GM21737 (cell line): Measurements from ENCODE around the gene IL17RD.

ENCODE experiments used
- ATAC-seq: cut with Tn5 transposase; IDR thresholded peaks from one replicate; pipeline ENCODE4 v1.9.1; 2021; ENCODE audit warnings: mild to moderate bottlenecking, moderate library complexity; ENCODE audit not compliant: unreplicated experiment

The IL17RD gene

GRCh38 chr3:57164657-57165573, at the start of gene IL17RD:
IL17RD (minus strand) TSS chr3:57165353; CDS start chr3:57165286, 67 bp downstream.
- peak; percentile 40 for ATAC-seq

GRCh38 chr3:57206423-57206822, 41.3 kb upstream of the IL17RD start:
- ATAC-seq: no peak

- ATAC-seq: no peak
These were observed 34.7 kb upstream of the IL17RD start, which contains the start of gene HESX1 for GRCh38 chr3:57199895-57200297. HESX1 (minus strand) TSS chr3:57199978; CDS start chr3:57199918, 60 bp downstream.

GRCh38 chr3:57194641-57195040, 29.5 kb upstream of the IL17RD start:
- no peak for ATAC-seq

- no peak for ATAC-seq
These were observed 26.9 kb upstream of the IL17RD start for GRCh38 chr3:57192028-57192427.

GRCh38 chr3:57184526-57184925, 19.4 kb upstream of the IL17RD start:
- ATAC-seq: no peak

GRCh38 chr3:57179580-57180410, 14.6 kb upstream of the IL17RD start:
- ATAC-seq: no peak

GRCh38 chr3:57176045-57176444, 10.9 kb upstream of the IL17RD start:
- ATAC-seq: no peak

GRCh38 chr3:57173687-57174086, 8.5 kb upstream of the IL17RD start:
- ATAC-seq: no peak

- no peak for ATAC-seq
These were observed 5.8 kb upstream of the IL17RD start for GRCh38 chr3:57170946-57171345.

- peak; percentile 79 for ATAC-seq
These were observed 4.9 kb upstream of the IL17RD start for GRCh38 chr3:57169872-57170623.

- ATAC-seq: no peak
These were observed 4.0 kb upstream of the IL17RD start for GRCh38 chr3:57169108-57169507.

- no peak for ATAC-seq
These were observed 3.0 kb upstream of the IL17RD start for GRCh38 chr3:57168151-57168550.

- no peak for ATAC-seq
These were observed 1.5 kb upstream of the IL17RD start for GRCh38 chr3:57166660-57167059.

- ATAC-seq: no peak
These were observed 488 bp upstream of the IL17RD start for GRCh38 chr3:57165641-57166040.

GRCh38 chr3:57164217-57164656, 916 bp downstream of the IL17RD start:
- no peak for ATAC-seq

- ATAC-seq: no peak
These were observed 1.4 kb downstream of the IL17RD start for GRCh38 chr3:57163751-57164150.

- ATAC-seq: no peak
These were observed 3.2 kb downstream of the IL17RD start for GRCh38 chr3:57161915-57162314.

- no peak for ATAC-seq
These were observed 4.2 kb downstream of the IL17RD start for GRCh38 chr3:57160765-57161538.
